HUDEP-2 (cell line): Measurements from ENCODE around the gene TTLL1.
A peak's percentile ranks its signal among the peaks of the same experiment; 100 is the strongest.
"Not testable (repeated sequence)": the region's sequence is repeated elsewhere in the genome, so short reads cannot be mapped to it uniquely, and the experiment has no call there.

Experiments
- DNase-seq, 76 experiments: peaks; one replicate each; lab custom pipeline; 2025; ENCODE audit not compliant: unreplicated experiment in 76 of 76; lab: John Stamatoyannopoulos, UW

The TTLL1 gene

GRCh38 chr22:43079742-43080141 is 9.4 kb downstream of the TTLL1 start:
- no peak for DNase-seq

GRCh38 chr22:43078522-43078921 is 10.7 kb downstream of the TTLL1 start:
- no peak for DNase-seq

- DNase-seq = no peak
Measured at GRCh38 chr22:43077121-43077877, 11.9 kb downstream of the TTLL1 start.

GRCh38 chr22:43066844-43067385 is 22.3 kb downstream of the TTLL1 start:
- no peak for DNase-seq

GRCh38 chr22:43066134-43066533 is 23.1 kb downstream of the TTLL1 start:
- DNase-seq = no peak

- peak in 52 of 76 experiments; percentile 2 to 68 (median 32) for DNase-seq
Measured at GRCh38 chr22:43060183-43060582, 29.0 kb downstream of the TTLL1 start.

GRCh38 chr22:43057641-43058040 is 31.6 kb downstream of the TTLL1 start:
- no peak for DNase-seq

GRCh38 chr22:43053176-43053575 is 36.0 kb downstream of the TTLL1 start:
- DNase-seq = no peak

GRCh38 chr22:43050995-43051394 is 38.2 kb downstream of the TTLL1 start:
- peak in 1 of 76 experiments; percentile 3 for DNase-seq

GRCh38 chr22:43047605-43048004 is 41.6 kb downstream of the TTLL1 start:
- no peak for DNase-seq

GRCh38 chr22:43044290-43044712 is 44.9 kb downstream of the TTLL1 start:
- DNase-seq = no peak

- DNase-seq = no peak
Measured at GRCh38 chr22:43042101-43042780, 47.0 kb downstream of the TTLL1 start.

- no peak for DNase-seq
Measured at GRCh38 chr22:43039800-43040199, 49.4 kb downstream of the TTLL1 start.

- DNase-seq = no peak
Measured at GRCh38 chr22:43038325-43038724, 50.9 kb downstream of the TTLL1 start.

GRCh38 chr22:43036282-43036829 is 52.8 kb downstream of the TTLL1 start:
- no peak for DNase-seq

- no peak for DNase-seq
Measured at GRCh38 chr22:43035250-43035649, 53.9 kb downstream of the TTLL1 start.

GRCh38 chr22:43031617-43032016 is 57.6 kb downstream of the TTLL1 start:
- no peak for DNase-seq

GRCh38 chr22:43018615-43019014 is 70.6 kb downstream of the TTLL1 start:
- no peak for DNase-seq

GRCh38 chr22:43017525-43018460 is 71.4 kb downstream of the TTLL1 start:
- no peak for DNase-seq

GRCh38 chr22:43016150-43016549 is 73.0 kb downstream of the TTLL1 start:
- not testable (repeated sequence) for DNase-seq

- DNase-seq = no peak
Measured at GRCh38 chr22:43015677-43016042, 73.5 kb downstream of the TTLL1 start.
